Neural progenitor cell (in vitro differentiated cells): ENCODE data around the gene SNX22. TPM values are rescaled to one million over a fixed set of nuclear protein-coding genes. Genes with fewer than 3 reads are reported as not detected.

Experiments
- DNase-seq: peaks from one replicate; pipeline ENCODE4 v3.0.0-alpha.2; 2016; ENCODE audit warnings: low spot score
- H2AFZ ChIP-seq: fragments of 200-600 bp; sonication (generic); replicated peaks from 2 replicates; pipeline ENCODE4 v1.6.1; 2016; ENCODE audit warnings: antibody characterized with exemption
- H3F3A ChIP-seq: fragments of 200-600 bp; sonication (generic); 2 replicates; pipeline ENCODE4 v1.6.1; 2016; ENCODE audit warnings: antibody characterized with exemption, low read depth
- H3K27ac ChIP-seq: fragments of 200-600 bp; sonication (generic); 2 replicates; pipeline ENCODE4 v1.5.1; 2016; ENCODE audit warnings: mild to moderate bottlenecking
- H3K27me3 ChIP-seq: fragments of 200-600 bp; sonication (generic); 2 replicates; pipeline ENCODE4 v1.6.1; 2016; ENCODE audit warnings: mild to moderate bottlenecking, moderate library complexity
- H3K36me3 ChIP-seq: fragments of 200-600 bp; sonication (generic); 2 replicates; pipeline ENCODE4 v1.5.1; 2016
- H3K4me1 ChIP-seq: fragments of 200-600 bp; sonication (generic); 2 replicates; pipeline ENCODE4 v1.6.1; 2016; ENCODE audit warnings: mixed run types
- H3K4me2 ChIP-seq: fragments of 200-600 bp; sonication (generic); 2 replicates; pipeline ENCODE4 v1.6.1; 2016
- H3K4me3 ChIP-seq: fragments of 200-600 bp; sonication (generic); 2 replicates; pipeline ENCODE4 v1.5.1; 2016
- H3K79me2 ChIP-seq: fragments of 200-600 bp; sonication (generic); 2 replicates; pipeline ENCODE4 v1.6.1; 2016; ENCODE audit warnings: low read depth
- H3K9ac ChIP-seq: fragments of 200-600 bp; sonication (generic); 2 replicates; pipeline ENCODE4 v1.6.1; 2016
- H3K9me3 ChIP-seq: fragments of 200-600 bp; sonication (generic); 2 replicates; pipeline ENCODE4 v1.5.1; 2016; ENCODE audit warnings: low read depth
- H4K20me1 ChIP-seq: fragments of 200-600 bp; sonication (generic); 2 replicates; pipeline ENCODE4 v1.6.1; 2016; ENCODE audit warnings: low read depth
- H3K27ac Mint-ChIP-seq: 3 replicates; pipeline ENCODE4 v1.8.0; 2021; ENCODE audit warnings: mixed read lengths
- H3K27me3 Mint-ChIP-seq: 2 replicates; pipeline ENCODE4 v1.8.0; 2022; ENCODE audit warnings: low read depth, mild to moderate bottlenecking, inconsistent platforms, moderate library complexity, mixed read lengths; ENCODE audit not compliant: insufficient read depth
- H3K36me3 Mint-ChIP-seq: 3 replicates; pipeline ENCODE4 v1.8.0; 2021; ENCODE audit warnings: mixed read lengths
- H3K4me1 Mint-ChIP-seq: 3 replicates; pipeline ENCODE4 v1.8.0; 2021; ENCODE audit warnings: mixed read lengths
- H3K4me3 Mint-ChIP-seq: 3 replicates; pipeline ENCODE4 v1.8.0; 2021; ENCODE audit warnings: mild to moderate bottlenecking, moderate library complexity, mixed read lengths
- H3K9me3 Mint-ChIP-seq: 3 replicates; pipeline ENCODE4 v1.8.0; 2020; ENCODE audit warnings: mixed read lengths
- EZH2 ChIP-seq: fragments of 200-600 bp; sonication (generic); IDR thresholded peaks from 2 replicates; pipeline ENCODE4 v1.6.1; 2017; ENCODE audit warnings: antibody characterized with exemption, mild to moderate bottlenecking, moderate library complexity
- EZH2phosphoT487 ChIP-seq: fragments of 200-600 bp; sonication (generic); IDR thresholded peaks from 2 replicates; pipeline ENCODE4 v1.6.1; 2017; ENCODE audit warnings: antibody characterized with exemption
- total RNA-seq: library from RNA; depleted of rRNA; stranded (reverse); fragments of >200 nt; gene quantifications from 2 replicates; pipeline ENCODE4 v1.2.3, GENCODE V29; 2015; ENCODE audit warnings: low replicate concordance
- TF ChIP-seq, protein P1 (sequence below): fragments of 200-600 bp; sonication (generic); IDR thresholded peaks from 2 replicates; pipeline ENCODE4 v1.5.1; 2017; ENCODE audit warnings: antibody characterized with exemption, mild to moderate bottlenecking

SNX22 gene
- total RNA-seq, 1 donor from 2014 or later, result 4.0 TPM

GRCh38 chr15:64121614-64122013, 29.9 kb upstream of the SNX22 start:
- no peak overlapping the region for H3K9ac ChIP-seq
- H3K36me3 ChIP-seq, result no peaks in the 10 kb centered on the region
- H3K27ac ChIP-seq, result no peak overlapping the region
- no peak overlapping the region for H3K4me3 ChIP-seq
- no peak overlapping the region for H3K4me3 Mint-ChIP-seq
- TF ChIP-seq, protein P1, sequence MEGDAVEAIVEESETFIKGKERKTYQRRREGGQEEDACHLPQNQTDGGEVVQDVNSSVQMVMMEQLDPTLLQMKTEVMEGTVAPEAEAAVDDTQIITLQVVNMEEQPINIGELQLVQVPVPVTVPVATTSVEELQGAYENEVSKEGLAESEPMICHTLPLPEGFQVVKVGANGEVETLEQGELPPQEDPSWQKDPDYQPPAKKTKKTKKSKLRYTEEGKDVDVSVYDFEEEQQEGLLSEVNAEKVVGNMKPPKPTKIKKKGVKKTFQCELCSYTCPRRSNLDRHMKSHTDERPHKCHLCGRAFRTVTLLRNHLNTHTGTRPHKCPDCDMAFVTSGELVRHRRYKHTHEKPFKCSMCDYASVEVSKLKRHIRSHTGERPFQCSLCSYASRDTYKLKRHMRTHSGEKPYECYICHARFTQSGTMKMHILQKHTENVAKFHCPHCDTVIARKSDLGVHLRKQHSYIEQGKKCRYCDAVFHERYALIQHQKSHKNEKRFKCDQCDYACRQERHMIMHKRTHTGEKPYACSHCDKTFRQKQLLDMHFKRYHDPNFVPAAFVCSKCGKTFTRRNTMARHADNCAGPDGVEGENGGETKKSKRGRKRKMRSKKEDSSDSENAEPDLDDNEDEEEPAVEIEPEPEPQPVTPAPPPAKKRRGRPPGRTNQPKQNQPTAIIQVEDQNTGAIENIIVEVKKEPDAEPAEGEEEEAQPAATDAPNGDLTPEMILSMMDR, result no peak
- TF ChIP-seq EZH2 (no peak), EZH2phosphoT487 (no peak)
- no peaks in the 10 kb centered on the region for H3K9me3 ChIP-seq
- H3K36me3 Mint-ChIP-seq, result peaks cover 18% of the 10 kb centered on the region
- no peak overlapping the region for H3K4me2 ChIP-seq
- H3K27me3 Mint-ChIP-seq, result no peaks in the 10 kb centered on the region
- no peak overlapping the region for H2AFZ ChIP-seq
- no peaks in the 10 kb centered on the region for H3K4me1 Mint-ChIP-seq
- H3F3A ChIP-seq, result no peaks in the 10 kb centered on the region
- DNase-seq, result no peak
- H3K27ac Mint-ChIP-seq, result no peak overlapping the region
- H3K4me1 ChIP-seq, result no peaks in the 10 kb centered on the region
- no peaks in the 10 kb centered on the region for H4K20me1 ChIP-seq
- H3K27me3 ChIP-seq, result no peaks in the 10 kb centered on the region
- H3K9me3 Mint-ChIP-seq, result no peaks in the 10 kb centered on the region
- no peaks in the 10 kb centered on the region for H3K79me2 ChIP-seq

DNA sequence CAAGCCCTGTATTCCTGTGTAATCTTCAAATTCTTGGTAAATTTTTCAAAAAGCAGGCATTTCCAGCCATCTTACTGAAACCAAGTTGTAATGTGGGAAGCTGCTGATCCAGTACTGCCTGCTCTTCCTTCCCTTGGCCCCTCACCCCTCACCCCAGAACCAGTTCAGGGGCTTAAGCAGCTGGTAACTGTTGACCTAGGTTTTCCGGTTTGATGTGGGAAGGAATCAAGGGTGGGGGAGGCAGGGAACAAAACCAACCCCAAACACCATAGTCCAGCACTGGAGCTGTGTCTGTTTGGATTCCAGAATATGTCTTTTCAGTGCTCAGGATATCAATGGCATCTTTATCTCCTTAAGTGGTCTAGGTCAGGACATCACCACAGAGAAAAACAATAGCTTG, 29.1 kb upstream of the SNX22 start:
- Mint-ChIP-seq H3K27me3 (no peaks in the 10 kb centered on the region), H3K9me3 (no peaks in the 10 kb centered on the region), H3K27ac (no peak overlapping the region), H3K4me1 (no peaks in the 10 kb centered on the region), H3K4me3 (no peak overlapping the region), H3K36me3 (peaks cover 20% of the 10 kb centered on the region)
- Histone ChIP-seq H3K4me3 (no peak overlapping the region), H3K27me3 (no peaks in the 10 kb centered on the region), H3F3A (no peaks in the 10 kb centered on the region), H3K9me3 (no peaks in the 10 kb centered on the region), H2AFZ (no peak overlapping the region), H3K79me2 (no peaks in the 10 kb centered on the region), H3K9ac (no peak overlapping the region), H3K4me2 (no peak overlapping the region), H3K27ac (no peak overlapping the region), H3K4me1 (no peaks in the 10 kb centered on the region), H4K20me1 (no peaks in the 10 kb centered on the region), H3K36me3 (no peaks in the 10 kb centered on the region)
- DNase-seq, result no peak
- TF ChIP-seq, protein P1, result no peak
- no peak for TF ChIP-seq EZH2phosphoT487
- TF ChIP-seq EZH2, result no peak

GRCh38 chr15:64122936-64123351, 28.6 kb upstream of the SNX22 start:
- TF ChIP-seq EZH2phosphoT487, result no peak
- TF ChIP-seq, protein P1, result no peak
- TF ChIP-seq EZH2, result no peak
- Histone ChIP-seq H3K9ac (no peak overlapping the region), H3K4me3 (no peak overlapping the region), H3K79me2 (no peaks in the 10 kb centered on the region), H3K9me3 (no peaks in the 10 kb centered on the region), H3K27ac (no peak overlapping the region), H3F3A (no peaks in the 10 kb centered on the region), H2AFZ (no peak overlapping the region), H3K36me3 (no peaks in the 10 kb centered on the region), H3K4me1 (no peaks in the 10 kb centered on the region), H3K27me3 (no peaks in the 10 kb centered on the region), H4K20me1 (no peaks in the 10 kb centered on the region), H3K4me2 (no peak overlapping the region)
- Mint-ChIP-seq H3K27ac (no peak overlapping the region), H3K27me3 (no peaks in the 10 kb centered on the region), H3K4me3 (no peak overlapping the region), H3K36me3 (peaks cover 25% of the 10 kb centered on the region), H3K4me1 (no peaks in the 10 kb centered on the region), H3K9me3 (no peaks in the 10 kb centered on the region)
- DNase-seq, result no peak

DNA sequence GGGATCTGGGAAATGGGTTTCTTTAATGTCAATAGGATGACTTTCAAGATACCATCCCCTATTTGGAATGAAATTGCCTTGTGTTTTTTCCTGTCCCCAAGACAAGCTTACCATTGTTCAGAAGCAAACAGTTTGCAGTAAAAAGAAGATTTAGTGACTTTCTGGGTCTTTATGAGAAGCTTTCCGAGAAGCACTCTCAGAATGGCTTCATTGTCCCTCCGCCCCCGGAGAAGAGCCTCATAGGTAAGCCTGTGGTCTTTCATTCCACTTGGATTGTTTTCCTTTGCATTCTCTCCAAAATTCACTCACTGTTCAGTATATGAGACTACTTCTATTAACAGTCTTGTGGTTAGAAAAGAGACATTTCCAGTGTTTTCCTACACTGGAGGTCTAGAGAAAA, 25.6 kb upstream of the SNX22 start:
- H3K4me3 Mint-ChIP-seq, result no peak overlapping the region
- no peak overlapping the region for H3K4me3 ChIP-seq

More for the DNA sequence above, 25.6 kb upstream of the SNX22 start:
- no peaks in the 10 kb centered on the region for H3K27me3 Mint-ChIP-seq
- TF ChIP-seq, protein P1, result no peak
- no peak for TF ChIP-seq EZH2
- TF ChIP-seq EZH2phosphoT487, result no peak
- H3K4me2 ChIP-seq, result no peak overlapping the region
- H3K27me3 ChIP-seq, result no peaks in the 10 kb centered on the region
- no peaks in the 10 kb centered on the region for H4K20me1 ChIP-seq
- no peaks in the 10 kb centered on the region for H3F3A ChIP-seq
- DNase-seq, result no peak
- no peak overlapping the region for H3K27ac ChIP-seq
- H3K4me1 Mint-ChIP-seq, result no peaks in the 10 kb centered on the region
- H2AFZ ChIP-seq, result no peak overlapping the region
- no peaks in the 10 kb centered on the region for H3K4me1 ChIP-seq
- no peaks in the 10 kb centered on the region for H3K79me2 ChIP-seq
- H3K9me3 ChIP-seq, result no peaks in the 10 kb centered on the region
- H3K27ac Mint-ChIP-seq, result no peak overlapping the region
- peaks cover 39% of the 10 kb centered on the region for H3K36me3 Mint-ChIP-seq
- no peaks in the 10 kb centered on the region for H3K36me3 ChIP-seq
- H3K9ac ChIP-seq, result no peak overlapping the region
- no peaks in the 10 kb centered on the region for H3K9me3 Mint-ChIP-seq
